ENCODE results near the gene HSD17B12. TPM values are rescaled to one million over a fixed set of nuclear protein-coding genes. Genes with fewer than 3 reads are reported as not detected.

HSD17B12 gene
- total RNA-seq, 4 donors from 2014 or later = 50.6 to 72.4 (median 54.1) TPM

- no peak for TF ChIP-seq CTCF (IDR thresholded peaks at IDR 0.05)
- no peak for ATAC-seq (ENCODE audit: low FRiP score)
- DNase-seq (ENCODE audit: low spot score) = no peak
These were observed 130.5 kb downstream of the HSD17B12 start for GRCh38 chr11:43810929-43811596.

- TF ChIP-seq CTCF (IDR thresholded peaks at IDR 0.05) = no peak
- DNase-seq (ENCODE audit: low spot score) (no peak), ATAC-seq (ENCODE audit: low FRiP score) (no peak)
These were observed 131.9 kb downstream of the HSD17B12 start for GRCh38 chr11:43812471-43812870.

- TF ChIP-seq CTCF (IDR thresholded peaks at IDR 0.05) = no peak
- ATAC-seq (ENCODE audit: low FRiP score) (no peak), DNase-seq (ENCODE audit: low spot score) (no peak)
These were observed 137.7 kb downstream of the HSD17B12 start for GRCh38 chr11:43818220-43818619.

GRCh38 chr11:43819926-43820325 lies 139.4 kb downstream of the HSD17B12 start:
- no peak for ATAC-seq (ENCODE audit: low FRiP score)
- DNase-seq (ENCODE audit: low spot score) = no peak
- no peak for TF ChIP-seq CTCF (IDR thresholded peaks at IDR 0.05)

GRCh38 chr11:43823316-43823715 lies 142.8 kb downstream of the HSD17B12 start:
- ATAC-seq (ENCODE audit: low FRiP score) (no peak), DNase-seq (ENCODE audit: low spot score) (no peak)
- TF ChIP-seq CTCF (IDR thresholded peaks at IDR 0.05) = no peak

GRCh38 chr11:43823851-43824250 lies 143.3 kb downstream of the HSD17B12 start:
- DNase-seq (ENCODE audit: low spot score) (no peak), ATAC-seq (ENCODE audit: low FRiP score) (no peak)
- no peak for TF ChIP-seq CTCF (IDR thresholded peaks at IDR 0.05)

- ATAC-seq (ENCODE audit: low FRiP score) = no peak
- DNase-seq (ENCODE audit: low spot score) = no peak
- no peak for TF ChIP-seq CTCF (IDR thresholded peaks at IDR 0.05)
These were observed 144.8 kb downstream of the HSD17B12 start for GRCh38 chr11:43825217-43825816.

Data from omental fat pad (tissue), 4 donors.